HepG2 (cell line): ENCODE data around the gene VTN. TPM values are rescaled to one million over a fixed set of nuclear protein-coding genes. Genes with fewer than 3 reads are reported as not detected.

ENCODE experiments used
- ASH2L ChIP-seq: fragments of 300-600, 200-600 bp; sonication (generic); IDR thresholded peaks from 2 replicates; pipeline ENCODE4 v1.7.0; 2017; ENCODE audit warnings: low read depth, mild to moderate bottlenecking, moderate library complexity, mixed read lengths, low read length; ENCODE audit not compliant: insufficient read length
- CREM ChIP-seq, 2 experiments: sonication (generic) in 1 of 2; formaldehyde crosslinking in 1 of 2; IDR thresholded peaks; 2 replicates each; pipeline versions ENCODE4 v1.4.0 to v1.6.1; 2016 to 2020; ENCODE audit warnings: antibody characterized with exemption in 1 of 2, mild to moderate bottlenecking in 1 of 2, missing genetic modification reagents in 1 of 2
- IKZF4 ChIP-seq: sonication (generic); formaldehyde crosslinking; IDR thresholded peaks from 2 replicates; pipeline ENCODE4 v1.5.1; 2020; ENCODE audit warnings: borderline replicate concordance, mild to moderate bottlenecking, low read depth, missing genetic modification reagents; ENCODE audit errors: not compliant biosample characterization
- JUN ChIP-seq: sonication (generic); formaldehyde crosslinking; IDR thresholded peaks from 2 replicates; pipeline ENCODE4 v1.4.0; 2020; ENCODE audit warnings: mild to moderate bottlenecking, missing genetic modification reagents
- RAD51 ChIP-seq: fragments of 450-650 bp; IDR thresholded peaks from 2 replicates; pipeline ENCODE4 v1.6.1; 2016; ENCODE audit warnings: borderline replicate concordance
- RFX1 ChIP-seq: fragments of 450-650 bp; IDR thresholded peaks from 2 replicates; pipeline ENCODE4 v1.6.1; 2017
- SIX4 ChIP-seq: sonication (generic); formaldehyde crosslinking; IDR thresholded peaks from 2 replicates; pipeline ENCODE4 v1.4.0; 2020; ENCODE audit warnings: missing genetic modification reagents
- SUZ12 ChIP-seq: fragments of 150-350 bp; IDR thresholded peaks from 2 replicates; pipeline ENCODE4 v1.6.1; 2014; ENCODE audit warnings: low read depth, low read length
- THAP11 ChIP-seq: IDR thresholded peaks from 2 replicates; pipeline ENCODE4 v1.6.1; 2016; ENCODE audit warnings: missing biosample characterization, missing genetic modification reagents
- ZBTB33 ChIP-seq: sonication (generic); formaldehyde crosslinking; IDR thresholded peaks from 2 replicates; pipeline ENCODE4 v1.4.0; 2020; ENCODE audit warnings: missing genetic modification reagents
- ZFP37 ChIP-seq: sonication (generic); formaldehyde crosslinking; IDR thresholded peaks from 2 replicates; pipeline ENCODE4 v1.4.0; 2020; ENCODE audit warnings: missing genetic modification reagents, borderline replicate concordance
- ZNF367 ChIP-seq: sonication (generic); formaldehyde crosslinking; IDR thresholded peaks from 2 replicates; pipeline ENCODE4 v1.4.0; 2020; ENCODE audit warnings: missing genetic modification reagents, borderline replicate concordance
- ZNF407 ChIP-seq: sonication (generic); formaldehyde crosslinking; IDR thresholded peaks from one replicate; pipeline ENCODE4 v1.5.1; 2020; ENCODE audit warnings: mild to moderate bottlenecking, missing genetic modification reagents; ENCODE audit errors: not compliant biosample characterization
- ZNF512 ChIP-seq: sonication (generic); formaldehyde crosslinking; IDR thresholded peaks from 2 replicates; pipeline ENCODE4 v1.4.0; 2020; ENCODE audit warnings: mild to moderate bottlenecking, missing genetic modification reagents
- ZNF576 ChIP-seq: sonication (generic); formaldehyde crosslinking; IDR thresholded peaks from 2 replicates; pipeline ENCODE4 v1.4.0; 2020; ENCODE audit warnings: mild to moderate bottlenecking, missing genetic modification reagents
- ZNF776 ChIP-seq: sonication (generic); formaldehyde crosslinking; IDR thresholded peaks from 2 replicates; pipeline ENCODE4 v1.4.0; 2020; ENCODE audit warnings: mild to moderate bottlenecking, missing genetic modification reagents
- polyA plus RNA-seq, 8 experiments: library from polyadenylated mRNA; depleted of rRNA in 3 of 8; stranded (reverse) in 7 of 8; unstranded in 1 of 8; fragments of >200 nt; fragmentation: Illumina TruSeq in 4 of 8; extraction: Trizol in 4 of 8; gene quantifications; 2 replicates each; pipeline versions ENCODE4 v1.2.1 to v1.2.3, GENCODE V29; 2011 to 2016; ENCODE audit warnings: low read depth in 4 of 8, missing spikeins in 1 of 8, mixed read lengths in 1 of 8; ENCODE audit not compliant: insufficient read depth in 1 of 8
- total RNA-seq, 5 experiments: library from RNA; depleted of rRNA; stranded (reverse); fragments of >200 nt; fragmentation: Illumina TruSeq; extraction: Trizol; gene quantifications; 2 replicates each; pipeline ENCODE4 v1.2.3, GENCODE V29; 2016; ENCODE audit warnings: low read depth in 1 of 5

VTN gene
- total and polyA plus RNA-seq, 2 of the 13 experiments (the other 11 are each of a cell fraction or from before 2014, with no cell fraction given): 108 to 131 TPM

GRCh38 chr17:28318759-28319597 is 51.1 kb downstream of the VTN start, which contains the start of gene TMEM97 (continued):
- TF ChIP-seq ZNF512 (no peak), SUZ12 (no peak), CREM (IDR thresholded peaks at IDR 0.05) (peak; percentile 88), CREM (CRISPR knock-in tag; IDR thresholded peaks at IDR 0.05) (no peak), ZNF407 (CRISPR knock-in tag) (peak; percentile 55), ZNF576 (CRISPR knock-in tag) (no peak), RFX1 (no peak), ZNF367 (CRISPR knock-in tag) (no peak), ZBTB33 (CRISPR knock-in tag) (no peak), THAP11 (CRISPR knock-in tag) (no peak), ZNF776 (0 out of 2 replicates have a peak, but pooled peaks have one; percentile 30), ASH2L (peak; percentile 74), IKZF4 (CRISPR knock-in tag) (no peak), RAD51 (no peak), SIX4 (0 out of 2 replicates have a peak, but pooled peaks have one; percentile 10), ZFP37 (no peak), JUN (CRISPR knock-in tag) (peak; percentile 28; the same call in 1 of the 2 replicates)
